Raji (cell line): Measurements from ENCODE around the gene GRID1.

Source experiments
- POLR2A ChIP-seq: IDR thresholded peaks from 2 replicates; pipeline ENCODE4 v1.6.1; 2011; ENCODE audit warnings: low read depth, low read length, control low read depth; ENCODE audit not compliant: insufficient read depth

GRID1 gene

DNA sequence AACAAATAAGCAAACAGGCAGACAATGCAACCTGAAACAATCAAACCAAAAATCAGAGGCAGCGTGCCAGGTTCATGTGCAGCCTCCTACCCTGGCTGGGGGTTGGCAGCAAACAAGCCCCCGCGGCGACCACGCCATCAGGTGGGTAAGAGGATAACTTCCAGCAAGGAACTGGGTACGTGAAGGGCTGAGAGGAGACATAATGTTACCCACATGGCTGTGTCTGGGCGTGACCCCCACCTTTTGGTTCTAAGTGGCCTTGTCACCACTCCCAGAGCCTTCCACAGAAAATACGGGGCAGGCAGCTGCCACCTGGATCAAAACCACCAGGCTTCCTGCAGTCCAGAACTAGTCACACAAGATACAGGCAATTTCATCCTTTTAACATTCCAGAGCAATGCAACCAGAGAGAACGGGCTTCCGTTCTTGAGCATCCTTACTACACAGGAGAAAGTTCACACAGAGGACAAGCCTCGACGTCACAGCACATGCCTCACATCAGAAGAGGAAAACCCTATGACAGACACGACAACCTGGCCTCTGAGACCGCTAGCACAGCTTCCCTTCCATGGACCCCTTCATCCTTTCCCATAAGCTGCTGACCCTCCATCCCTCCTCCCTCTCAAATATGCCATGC is 171.0 kb downstream of the GRID1 start:
- TF ChIP-seq POLR2A: no peak

DNA sequence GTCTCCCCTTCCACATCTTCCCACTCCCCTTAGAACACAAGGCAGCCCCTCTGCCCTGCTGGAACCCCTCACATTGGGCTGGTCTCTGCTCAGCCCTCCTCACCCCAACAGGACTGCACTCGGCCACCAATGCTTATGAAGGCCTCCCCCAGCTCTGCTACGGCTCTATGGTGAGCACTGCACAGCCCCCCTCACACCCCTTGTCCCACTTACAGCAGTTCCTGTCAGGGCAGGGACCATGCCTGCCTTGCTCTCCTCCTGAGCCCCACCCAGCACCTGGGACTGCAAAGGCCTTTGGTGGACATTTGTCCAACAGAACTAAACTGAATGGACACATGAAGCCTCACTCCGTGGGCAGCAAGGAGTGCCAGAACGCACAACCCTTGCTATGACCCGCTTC is 171.9 kb downstream of the GRID1 start:
- no peak for TF ChIP-seq POLR2A

DNA sequence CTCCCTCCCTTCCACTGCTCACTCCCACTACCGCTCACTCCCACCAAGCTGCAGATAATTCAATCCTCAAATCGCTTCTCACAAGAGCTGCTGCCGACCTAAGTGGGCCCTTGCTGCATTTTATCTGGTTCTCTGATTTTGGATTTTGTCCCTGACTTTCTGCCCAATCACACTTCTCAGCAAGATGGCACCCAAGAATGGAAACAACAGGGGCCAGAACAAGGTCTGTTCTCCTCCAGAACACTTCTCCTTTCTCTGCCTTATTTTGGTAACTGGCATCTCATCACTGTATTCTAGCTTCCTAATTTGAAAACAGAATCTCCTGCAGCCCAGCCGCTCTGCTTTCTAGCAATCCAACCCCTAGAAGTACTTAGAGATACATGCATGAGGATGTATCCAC is 172.8 kb downstream of the GRID1 start:
- no peak for TF ChIP-seq POLR2A

DNA sequence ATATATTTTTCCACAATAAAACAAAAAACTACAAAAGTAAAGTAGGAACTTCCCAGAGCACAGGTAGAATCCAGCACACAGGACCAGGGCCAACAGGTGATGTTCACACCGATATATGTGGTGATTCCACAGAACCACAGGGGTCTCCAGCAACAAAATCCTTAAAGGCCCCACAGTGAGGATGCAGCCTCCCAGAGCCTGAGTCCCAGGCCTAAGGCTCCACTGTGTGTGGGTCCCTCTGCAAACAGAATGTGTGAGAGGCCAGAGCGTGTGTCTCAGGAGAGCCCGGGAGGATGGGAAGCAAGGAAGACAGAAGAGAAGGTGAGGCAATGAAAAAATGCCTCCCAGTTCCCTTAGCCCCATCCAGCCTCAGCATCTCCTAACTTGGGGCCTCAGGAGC is 173.9 kb downstream of the GRID1 start:
- TF ChIP-seq POLR2A: no peak

DNA sequence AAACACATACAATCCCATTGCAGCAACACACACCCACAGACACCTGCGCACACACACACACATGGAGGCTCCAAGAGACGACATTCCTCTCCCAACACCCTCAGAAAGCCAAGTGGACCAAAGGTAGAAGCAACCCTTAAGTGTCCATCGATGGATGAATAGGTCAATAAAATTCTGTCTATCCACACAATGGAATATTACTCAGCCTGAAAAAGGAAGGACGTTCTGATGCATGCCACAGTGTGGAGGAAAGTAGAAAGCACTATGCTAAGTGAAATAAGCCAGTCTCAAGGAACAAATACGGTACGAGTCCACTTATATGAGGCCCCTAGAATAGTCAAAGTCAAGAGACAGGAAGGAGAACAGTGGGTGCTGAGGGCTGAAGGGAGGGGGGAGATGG is 174.4 kb downstream of the GRID1 start:
- TF ChIP-seq POLR2A: no peak

DNA sequence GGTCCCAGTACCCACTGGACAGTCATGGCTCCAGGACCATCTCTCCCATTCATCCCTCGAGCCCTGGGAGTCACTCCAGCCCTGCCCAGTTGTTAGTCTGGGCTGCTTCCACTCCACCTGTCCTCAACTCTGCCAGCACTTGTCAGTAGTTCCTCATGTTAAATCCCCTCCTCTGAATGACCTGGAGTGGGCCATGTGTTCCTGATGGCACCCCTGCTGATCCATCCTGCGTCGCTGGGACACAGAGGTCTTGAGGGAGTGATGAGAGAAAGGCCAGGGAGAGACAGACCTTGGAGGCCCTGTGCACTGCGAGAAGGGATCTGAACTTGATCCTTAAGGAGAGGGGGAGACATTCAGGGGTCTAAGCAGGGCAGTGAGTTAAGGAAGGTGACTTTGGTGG is 174.9 kb downstream of the GRID1 start:
- no peak for TF ChIP-seq POLR2A

DNA sequence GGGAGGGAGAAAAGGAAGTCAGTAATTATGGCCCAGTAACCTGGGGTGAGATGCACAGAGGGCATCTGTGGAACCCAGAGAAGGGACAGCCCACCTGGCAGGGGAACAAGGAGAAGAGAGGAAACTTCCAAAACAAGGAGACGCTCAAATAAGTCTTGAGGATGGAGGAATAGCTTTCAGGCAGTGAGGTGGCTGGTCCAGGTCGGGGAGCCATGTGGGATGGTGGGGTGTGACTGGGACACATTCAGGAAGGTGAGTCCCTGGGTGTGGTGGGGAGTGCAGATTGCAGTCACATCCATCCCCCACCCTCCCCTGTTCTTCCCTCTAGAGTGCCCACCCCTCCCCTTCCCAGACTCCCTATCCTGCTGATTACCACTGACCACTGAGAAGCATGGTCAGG is 175.4 kb downstream of the GRID1 start:
- TF ChIP-seq POLR2A: no peak

DNA sequence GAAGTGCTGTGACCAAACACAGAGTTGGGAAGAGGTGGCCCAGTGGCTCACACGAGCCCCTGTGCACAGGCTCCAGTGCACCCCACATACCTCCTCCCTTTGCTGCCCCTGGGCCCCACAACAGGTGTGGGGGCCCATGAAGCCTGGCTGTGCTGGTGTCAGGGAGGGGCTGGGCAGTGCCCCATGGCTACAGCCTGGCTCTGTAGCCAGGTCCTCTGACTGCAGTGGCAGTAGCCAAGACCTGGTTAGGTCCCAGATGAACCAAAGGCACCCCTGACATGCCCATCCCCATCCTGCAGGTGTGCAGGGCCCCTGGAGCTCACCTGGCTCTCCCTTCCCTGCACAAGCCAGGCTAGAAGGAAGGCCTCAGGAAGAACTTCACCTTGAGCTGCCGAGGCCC is 176.3 kb downstream of the GRID1 start:
- no peak for TF ChIP-seq POLR2A

DNA sequence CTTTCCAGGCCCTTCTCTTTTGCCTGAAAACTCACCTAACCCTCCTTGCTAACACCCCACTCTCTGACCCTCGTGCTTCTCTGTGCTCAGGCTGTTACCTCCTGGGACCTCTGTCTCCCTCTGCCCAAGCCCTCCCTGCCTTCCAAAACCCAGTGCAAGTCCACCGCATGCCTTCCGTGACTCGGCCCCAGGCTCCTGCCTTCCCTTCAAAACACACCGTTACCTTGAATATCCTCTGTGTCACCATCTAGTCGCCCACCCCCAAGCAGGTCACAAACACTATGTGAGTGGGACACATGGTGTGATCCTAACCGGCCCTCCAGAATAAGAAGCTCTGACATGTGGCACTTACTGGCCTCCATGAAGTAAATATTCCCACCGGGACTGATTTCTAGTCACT is 176.7 kb downstream of the GRID1 start:
- TF ChIP-seq POLR2A: no peak

DNA sequence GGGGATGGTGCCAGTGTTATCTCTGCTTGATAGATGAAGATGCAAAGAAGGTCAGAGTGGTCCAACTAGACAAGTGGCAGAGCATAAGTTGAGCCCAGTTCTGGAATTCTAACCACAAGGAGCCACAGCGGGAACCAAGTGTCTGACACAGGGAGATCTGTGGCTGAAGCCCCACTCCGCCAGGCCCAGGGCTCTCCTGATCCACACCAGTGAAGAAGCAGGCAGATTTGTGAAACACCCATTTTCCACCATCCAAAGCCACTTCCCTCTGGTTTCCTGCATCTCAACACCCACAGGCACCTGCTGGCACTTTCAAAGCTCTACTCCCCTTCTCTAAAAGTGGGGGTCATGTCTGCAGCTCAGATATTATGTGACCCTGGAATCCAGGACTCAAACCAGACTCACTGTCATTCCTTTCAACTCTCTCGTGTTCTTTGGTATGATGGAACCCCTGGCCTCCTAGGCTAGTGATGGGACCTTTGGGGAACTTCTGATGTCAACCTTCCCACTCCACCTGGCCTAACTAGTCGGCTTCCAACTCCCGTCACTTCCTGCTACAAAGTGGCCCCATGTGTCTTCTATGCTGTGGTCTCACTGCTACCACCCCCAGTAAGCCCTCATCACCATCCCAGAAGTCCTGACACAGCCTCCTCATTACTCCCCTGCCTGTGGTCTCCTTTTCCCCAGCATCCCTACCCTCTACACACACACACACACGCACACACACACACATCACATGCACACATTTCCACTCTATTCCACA is 177.6 kb downstream of the GRID1 start:
- no peak for TF ChIP-seq POLR2A

DNA sequence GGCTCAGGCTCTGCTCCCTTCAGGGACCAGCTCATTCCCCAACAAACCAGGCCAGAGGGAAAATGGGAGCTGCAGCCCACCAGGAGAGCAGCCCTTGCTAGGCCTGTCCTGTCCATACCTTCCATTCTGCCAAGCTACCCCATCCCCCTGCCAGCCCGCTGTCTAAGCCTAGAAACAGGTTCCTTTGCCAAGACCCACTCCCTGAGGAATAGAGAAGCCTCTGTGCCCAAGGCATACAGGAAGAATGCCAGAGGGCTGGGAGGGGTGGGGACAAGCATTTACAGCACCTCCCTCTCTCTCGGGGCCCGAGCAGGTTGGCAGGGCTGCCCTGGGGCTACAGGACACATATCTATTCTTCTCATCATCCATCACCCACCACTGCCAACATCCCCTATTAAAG is 178.3 kb downstream of the GRID1 start:
- TF ChIP-seq POLR2A: no peak

DNA sequence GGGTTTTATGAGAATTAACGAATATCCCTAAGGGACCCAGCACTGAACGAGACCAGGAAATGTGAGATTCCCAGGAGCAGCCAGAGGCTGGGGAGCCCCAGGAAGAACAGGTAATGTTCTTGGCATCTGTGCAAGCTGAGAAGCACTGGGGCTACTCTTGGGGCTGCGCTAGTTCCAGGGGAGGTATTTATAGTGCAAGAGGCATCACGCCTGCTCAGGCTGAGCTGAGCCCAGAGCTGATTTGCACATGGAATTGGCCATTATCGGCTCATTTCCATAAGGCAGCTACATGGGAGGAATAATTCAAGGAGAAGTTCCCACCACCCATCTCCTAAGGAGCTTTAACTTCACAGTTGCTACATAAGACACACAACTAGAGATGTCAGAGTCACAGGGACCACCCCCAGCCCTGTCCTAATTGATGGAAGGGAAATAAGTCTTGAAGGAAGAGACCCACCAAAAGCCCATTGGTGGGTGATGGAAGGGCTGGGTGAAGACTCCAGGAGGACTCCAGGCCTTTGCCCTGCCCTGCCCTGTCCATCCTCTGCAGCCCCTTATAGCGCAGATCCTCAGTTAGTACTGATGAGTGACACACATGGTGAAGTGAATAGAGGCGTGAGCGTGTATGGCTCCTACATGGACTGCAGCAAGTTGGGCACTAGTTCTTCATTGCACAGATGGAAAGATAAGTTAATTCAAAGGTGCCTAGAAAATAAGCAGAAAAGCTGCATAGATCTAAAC is 178.9 kb downstream of the GRID1 start:
- TF ChIP-seq POLR2A: no peak

DNA sequence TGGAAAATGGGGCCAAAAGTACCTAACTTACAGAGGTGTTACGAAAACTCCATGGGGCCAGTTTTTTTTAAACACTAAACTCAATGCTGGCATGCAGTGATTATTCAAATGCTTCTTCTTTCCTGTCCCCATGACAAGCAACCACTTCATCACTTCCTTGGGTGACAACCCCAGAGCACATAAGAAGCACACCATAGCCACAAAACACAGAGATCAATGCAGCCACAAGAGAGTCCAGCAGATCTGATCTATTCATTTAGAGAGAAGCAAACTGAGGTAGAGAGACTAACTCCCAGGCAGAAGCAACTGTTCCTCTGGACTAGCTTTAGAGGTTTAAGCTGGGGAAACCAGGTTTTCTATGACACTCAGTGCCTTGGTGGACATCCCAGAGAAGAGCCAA is 180.0 kb downstream of the GRID1 start:
- no peak for TF ChIP-seq POLR2A

DNA sequence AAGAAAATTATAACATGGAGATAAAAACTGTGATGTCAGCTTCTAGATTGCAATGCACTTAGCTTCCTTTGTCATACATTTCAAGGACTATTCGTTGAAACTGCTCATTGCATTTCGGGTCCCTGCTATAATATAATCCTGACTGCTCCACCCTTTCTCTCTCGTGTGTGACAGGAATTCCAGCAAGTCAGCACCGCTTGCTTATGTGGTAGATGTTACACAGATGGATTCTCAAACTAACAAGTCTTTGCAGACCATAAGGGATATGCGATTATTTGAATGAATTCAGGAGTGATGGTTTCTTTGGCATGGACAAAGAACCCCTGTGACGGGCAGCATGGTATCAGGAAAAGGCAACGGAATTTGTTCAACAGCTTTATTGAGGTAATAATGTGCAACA is 184.0 kb downstream of the GRID1 start:
- TF ChIP-seq POLR2A: no peak

DNA sequence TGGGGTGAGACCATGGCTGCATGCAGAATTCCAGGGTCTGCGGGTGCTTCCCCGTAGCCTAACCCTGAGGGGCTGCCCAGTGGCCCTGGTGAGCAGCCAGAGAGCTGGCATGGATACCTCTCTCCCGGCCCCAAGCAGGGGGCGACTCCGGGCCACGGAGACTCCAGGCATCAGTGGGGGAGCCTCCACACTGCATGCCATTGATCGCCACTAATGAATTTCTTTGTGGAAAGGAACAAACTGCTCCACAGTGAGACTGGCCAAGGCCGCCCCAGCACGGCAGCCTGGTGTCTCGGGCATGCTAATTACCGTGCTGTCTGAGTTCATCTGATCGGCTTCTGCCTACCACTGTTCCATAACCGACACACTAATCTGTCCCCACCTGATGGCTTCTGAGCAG is 184.4 kb downstream of the GRID1 start:
- no peak for TF ChIP-seq POLR2A

DNA sequence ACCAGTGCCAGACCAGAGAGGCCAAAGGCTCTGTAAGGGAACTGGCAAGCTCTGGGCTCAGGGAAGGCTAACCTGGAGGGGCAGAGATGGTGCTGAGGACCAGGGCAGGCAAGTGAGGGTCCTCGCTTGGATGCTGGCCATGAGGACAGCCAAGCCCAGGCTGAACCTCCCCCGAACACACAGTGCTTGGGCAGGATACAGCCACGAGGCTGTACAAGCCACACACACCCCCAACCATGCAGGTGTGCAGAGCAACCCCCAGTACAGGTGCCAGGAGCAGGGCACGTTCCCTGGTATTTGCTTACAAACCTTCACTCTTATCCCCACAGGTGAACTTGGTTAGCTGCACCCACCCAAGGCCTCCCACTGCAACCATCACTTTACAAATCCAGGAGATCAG is 185.7 kb downstream of the GRID1 start:
- TF ChIP-seq POLR2A: no peak
